GM12878 (cell line): ENCODE measurements around the gene TRUB2. TPM values are rescaled to one million over a fixed set of nuclear protein-coding genes. Genes with fewer than 3 reads are reported as not detected.

ENCODE experiments used
- ATAC-seq: fragments of 200-7000 bp; cut with Tn5 transposase; 3 replicates; pipeline ENCODE4 v1.9.1; 2020; ENCODE audit warnings: mild to moderate bottlenecking, moderate library complexity
- BruUV-seq: library from RNA; stranded (reverse); fragments of 400-500 nt; replicated peaks from 2 replicates; lab custom pipeline; 2021; lab: Mats Ljungman, UMichigan
- CTCF ChIA-PET: fragments of 300-600 bp; sonication (Branson Sonifier 250); formaldehyde crosslinking; extraction: SDS; loops from one replicate; lab custom pipeline; 2021; ENCODE audit warnings: inconsistent platforms; lab: Yijun Ruan, JAX
- POLR2A ChIA-PET: fragments of 350-600 bp; formaldehyde crosslinking; extraction: SDS; loops from one replicate; lab custom pipeline; 2021; ENCODE audit warnings: inconsistent platforms; lab: Charles Lee
- RAD21 ChIA-PET: fragments of 300-600 bp; sonication (Branson Sonifier 250); formaldehyde crosslinking; loops from one replicate; lab custom pipeline; 2023; ENCODE audit warnings: antibody characterized with exemption; ENCODE audit not compliant: unreplicated experiment; lab: Charles Lee
- SMC1A ChIA-PET: fragments of 300-600 bp; sonication (Branson Sonifier 250); formaldehyde crosslinking; loops from one replicate; lab custom pipeline; 2023; ENCODE audit not compliant: unreplicated experiment, uncharacterized antibody; lab: Charles Lee
- DNase-seq: peaks from one replicate; pipeline ENCODE4 v3.0.0-alpha.2; 2011; ENCODE audit warnings: low read depth, low spot score
- FAIRE-seq: peaks from 3 replicates; lab custom pipeline; 2011; peaks lifted over from hg19 to GRCh38; lab: Jason Lieb, UNC
- H2AFZ ChIP-seq: 2 replicates; pipeline ENCODE4 v1.6.0; 2011; ENCODE audit warnings: low read depth, low read length, control low read depth; ENCODE audit not compliant: control insufficient read depth
- H3K27ac ChIP-seq: 2 replicates; pipeline ENCODE4 v1.5.1; 2011; ENCODE audit warnings: control low read depth; ENCODE audit not compliant: control insufficient read depth, insufficient read depth
- H3K27me3 ChIP-seq, 2 experiments: replicated peaks in 1 of 2; 2 replicates each; pipeline versions ENCODE4 v1.6.0 to v1.6.1; 2011; ENCODE audit warnings: low read length in 1 of 2; ENCODE audit not compliant: control insufficient read depth in 2 of 2, insufficient read depth in 2 of 2
- H3K36me3 ChIP-seq, 2 experiments: 2 replicates each; pipeline ENCODE4 v1.5.1; 2011; ENCODE audit warnings: low read length in 1 of 2; ENCODE audit not compliant: control insufficient read depth in 2 of 2, insufficient read depth in 2 of 2
- H3K4me1 ChIP-seq: 2 replicates; pipeline ENCODE4 v1.6.1; 2011; ENCODE audit warnings: mild to moderate bottlenecking, low read length, moderate library complexity, mixed read lengths; ENCODE audit not compliant: control insufficient read depth, insufficient read depth
- H3K4me2 ChIP-seq: 2 replicates; pipeline ENCODE4 v1.6.0; 2011; ENCODE audit warnings: control low read depth; ENCODE audit not compliant: control insufficient read depth, insufficient read depth
- H3K4me3 ChIP-seq: fragments of 200-600 bp; sonication (generic); 2 replicates; pipeline ENCODE4 v1.5.1; 2016
- H3K79me2 ChIP-seq: 2 replicates; pipeline ENCODE4 v1.6.0; 2011; ENCODE audit warnings: low read length; ENCODE audit not compliant: control insufficient read depth, insufficient read depth
- H3K9ac ChIP-seq: 2 replicates; pipeline ENCODE4 v1.8.0; 2011; ENCODE audit warnings: low read length, control low read depth, mixed read lengths; ENCODE audit not compliant: control insufficient read depth, insufficient read depth
- H3K9me3 ChIP-seq: replicated peaks from 3 replicates; pipeline ENCODE4 v1.5.1; 2011; ENCODE audit warnings: mild to moderate bottlenecking, low read length; ENCODE audit not compliant: control insufficient read depth, insufficient read depth
- H4K20me1 ChIP-seq: 2 replicates; pipeline ENCODE4 v1.6.0; 2011; ENCODE audit not compliant: control insufficient read depth, insufficient read depth
- BHLHE40 ChIP-seq, 2 experiments: fragments of 450-650 bp in 1 of 2; IDR thresholded peaks; 2 replicates each; pipeline ENCODE4 v1.6.1; 2011 to 2017; ENCODE audit warnings: low read depth in 2 of 2, borderline replicate concordance in 1 of 2, improper control_type of control experiment in 1 of 2, low read length in 1 of 2, mild to moderate bottlenecking in 1 of 2
- ELK1 ChIP-seq: IDR thresholded peaks from 2 replicates; pipeline ENCODE4 v1.6.1; 2012; ENCODE audit warnings: low read depth, low read length, improper control_type of control experiment
- ETV6 ChIP-seq, 2 experiments: fragments of 450-650 bp in 1 of 2; IDR thresholded peaks in 1 of 2; conservative IDR thresholded peaks in 1 of 2; 2 replicates each; pipeline ENCODE4 v1.6.1; 2014; ENCODE audit warnings: antibody characterized with exemption in 1 of 2, borderline replicate concordance in 1 of 2, low read depth in 1 of 2, mild to moderate bottlenecking in 1 of 2, moderate library complexity in 1 of 2
- EZH2 ChIP-seq: IDR thresholded peaks from 2 replicates; pipeline ENCODE4 v1.6.1; 2012; ENCODE audit warnings: low read depth, mild to moderate bottlenecking, control low read depth, inconsistent platforms, low read length, borderline replicate concordance; ENCODE audit not compliant: control insufficient read depth
- GATAD2B ChIP-seq: fragments of 450-650 bp; conservative IDR thresholded peaks from 2 replicates; pipeline ENCODE4 v1.6.1; 2017; ENCODE audit warnings: low read depth, mild to moderate bottlenecking, moderate library complexity
- IKZF1 ChIP-seq: fragments of 450-650 bp; conservative IDR thresholded peaks from 2 replicates; pipeline ENCODE4 v1.6.1; 2017; ENCODE audit warnings: antibody characterized with exemption, mild to moderate bottlenecking
- IRF3 ChIP-seq: fragments of 450-650 bp; IDR thresholded peaks from 2 replicates; pipeline ENCODE4 v1.6.1; 2014; ENCODE audit warnings: mild to moderate bottlenecking
- NR2F1 ChIP-seq: fragments of 450-650 bp; conservative IDR thresholded peaks from 2 replicates; pipeline ENCODE4 v1.6.1; 2017; ENCODE audit warnings: mild to moderate bottlenecking
- RAD21 ChIP-seq: IDR thresholded peaks from 2 replicates; pipeline ENCODE4 v1.6.1; 2011; ENCODE audit warnings: mild to moderate bottlenecking, low read depth, low read length, moderate library complexity; ENCODE audit not compliant: insufficient read depth
- WRNIP1 ChIP-seq: IDR thresholded peaks from 2 replicates; pipeline ENCODE4 v1.6.1; 2011; ENCODE audit warnings: low read depth, low read length, improper control_type of control experiment, borderline replicate concordance
- ZBTB33 ChIP-seq: fragments of 450-650 bp; IDR thresholded peaks from 2 replicates; pipeline ENCODE4 v1.6.1; 2017; ENCODE audit warnings: mild to moderate bottlenecking
- ZNF274 ChIP-seq: IDR thresholded peaks from one replicate; pipeline ENCODE4 v1.8.0; 2011; ENCODE audit not compliant: insufficient read length, insufficient read depth
- WGBS: methylation state at CpG from one replicate; pipeline ENCODE4 v1.1.6; 2016; ENCODE audit warnings: low lambda C conversion rate; ENCODE audit not compliant: insufficient replicate concordance, insufficient coverage; ENCODE audit errors: missing lambda C conversion rate; 5-methylcytosine and 5-hydroxymethylcytosine counted together
- in situ Hi-C: fragments of 300-500 bp; cut with MboI; formaldehyde crosslinking; loops from 9 replicates; pipeline ENCODE4 v1.14.3; 2018; ENCODE audit warnings: mixed read lengths
- intact Hi-C: fragments of 100-400 bp; cut with micrococcal nuclease; formaldehyde crosslinking; loops from one replicate; pipeline ENCODE4 v1.14.2; 2022; ENCODE audit not compliant: unreplicated experiment
- polyA plus RNA-seq, 11 experiments: library from polyadenylated mRNA; depleted of rRNA in 4 of 11; unstranded in 6 of 11; stranded (reverse) in 5 of 11; fragments of >200 nt; fragmentation: Nextera tagmentation in 4 of 11; fragmentation: Illumina TruSeq in 1 of 11; extraction: Ambion mirVana in 4 of 11; extraction: Trizol in 1 of 11; gene quantifications; 1 replicate in 1 of 11; 2 replicates in 10 of 11; pipeline versions ENCODE4 v1.2.1 to v1.2.3, GENCODE V29; 2011 to 2016; ENCODE audit warnings: inconsistent platforms in 2 of 11, missing spikeins in 2 of 11, low read depth in 1 of 11
- total RNA-seq, 4 experiments: library from RNA; depleted of rRNA in 3 of 4; stranded (reverse); fragments of >200 nt in 3 of 4; fragmentation: Illumina TruSeq in 1 of 4; extraction: Trizol in 1 of 4; gene quantifications; 2 replicates each; pipeline versions ENCODE4 v1.2.1 to v1.2.3, GENCODE V29; 2013 to 2021

Gene TRUB2
- total and polyA plus RNA-seq, 10 of the 15 experiments (the other 5 are each of a cell fraction or from before 2014, with no cell fraction given): 2.8 to 70.5 (median 37.2) TPM

DNA sequence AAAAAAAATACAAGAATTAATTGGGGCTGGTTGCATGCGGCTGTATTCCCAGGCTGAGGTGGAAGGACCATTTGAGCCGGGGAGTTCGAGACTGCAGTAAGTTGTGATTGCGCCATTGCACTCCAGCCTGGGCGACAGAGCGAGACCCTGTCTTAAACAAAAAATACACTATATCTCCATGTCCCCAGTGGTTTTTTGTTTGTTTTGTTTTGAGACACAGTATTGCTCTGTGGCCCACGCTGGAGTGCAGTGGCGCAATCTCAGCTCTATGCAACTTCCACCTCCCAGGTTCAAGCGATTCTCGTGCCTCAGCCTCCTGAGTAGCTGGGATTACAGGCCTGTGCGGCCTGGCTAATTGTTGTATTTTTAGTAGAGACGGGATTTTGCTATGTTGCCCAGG, 1.5 kb upstream of the TRUB2 start:
- SMC1A ChIA-PET: no interaction called here
- peaks cover 29% of the 10 kb centered on the region for H3K79me2 ChIP-seq
- H3K27me3 ChIP-seq: no peaks in the 10 kb centered on the region
- H3K27ac ChIP-seq: no peak overlapping the region
- DNase-seq (no peak), FAIRE-seq (no peak), ATAC-seq (no peak)
- intact Hi-C loops: no loop called here
- no peaks in the 10 kb centered on the region for H4K20me1 ChIP-seq
- TF ChIP-seq ZNF274: no peak
- no peak for TF ChIP-seq ZBTB33
- H3K4me1 ChIP-seq: peaks cover 6% of the 10 kb centered on the region
- no TSS peak for BruUV-seq
- H3K9me3 ChIP-seq: no peaks in the 10 kb centered on the region
- no peak overlapping the region for H2AFZ ChIP-seq
- H3K9ac ChIP-seq: peak overlapping the region; percentile 65
- CTCF ChIA-PET: interaction anchor here (1.3 to 2.4 kb wide), 3 partner anchors 9 to 18 kb away, joined by 3 to 8 read pairs (median 3); no protein-coding TSS in a partner anchor
- RAD21 ChIA-PET: interaction anchor here (0.6 kb wide), 1 partner anchor 651 kb away, joined by 3 read pairs; no protein-coding TSS in a partner anchor
- H3K4me3 ChIP-seq: peak overlapping the region; percentile 96
- H3K36me3 ChIP-seq: peaks cover 1 to 8% of the 10 kb centered on the region in 2 experiments
- POLR2A ChIA-PET: no interaction called here
- in situ Hi-C loops: no loop called here
- peak overlapping the region; percentile 72 for H3K4me2 ChIP-seq
- WGBS: 51% methylated on average over 12 of the region's 12 CpGs

GRCh38 chr9:128323212-128323730, 1.0 kb upstream of the TRUB2 start:
- RAD21 ChIA-PET: no interaction called here
- Histone ChIP-seq H3K4me1 (peaks cover 6% of the 10 kb centered on the region), H3K27me3 (no peaks in the 10 kb centered on the region), H3K9ac (peak overlapping the region; percentile 65), H3K4me3 (peak overlapping the region; percentile 96), H2AFZ (peak overlapping the region; percentile 95), H3K27ac (peak overlapping the region; percentile 45), H3K36me3 (peaks cover 1 to 8% of the 10 kb centered on the region in 2 experiments), H3K4me2 (peak overlapping the region; percentile 72), H3K79me2 (peaks cover 29% of the 10 kb centered on the region), H4K20me1 (no peaks in the 10 kb centered on the region), H3K9me3 (no peaks in the 10 kb centered on the region)
- CTCF ChIA-PET: interaction anchor here (1.3 to 2.6 kb wide), 4 partner anchors 8 to 39 kb away, joined by 3 to 8 read pairs (median 4); no protein-coding TSS in a partner anchor
- intact Hi-C loops: no loop called here
- SMC1A ChIA-PET: no interaction called here
- in situ Hi-C loops: no loop called here
- ATAC-seq: peak; percentile 6
- BruUV-seq: TSS peak; percentile 76
- WGBS: 15% methylated on average over 16 of the region's 16 CpGs
- FAIRE-seq: no peak
- DNase-seq: no peak
- POLR2A ChIA-PET: interaction anchor here (0.6 kb wide), 1 partner anchor 54 kb away, joined by 4 read pairs; no protein-coding TSS in a partner anchor
- TF ChIP-seq EZH2: no peak
- no peak for TF ChIP-seq WRNIP1
- TF ChIP-seq GATAD2B: no peak
- TF ChIP-seq ELK1: no peak
- TF ChIP-seq IKZF1: no peak
- no peak for TF ChIP-seq RAD21
- no peak for TF ChIP-seq ETV6 (conservative IDR thresholded peaks at IDR 0.05 in 1 of 2, IDR thresholded peaks at IDR 0.05 in 1 of 2; ENCODE audit: borderline replicate concordance in 1 of 2, low read depth in 1 of 2)
- no peak for TF ChIP-seq ZNF274
- no peak for TF ChIP-seq IRF3
- no peak for TF ChIP-seq BHLHE40 (IDR thresholded peaks at IDR 0.05; ENCODE audit: borderline replicate concordance in 1 of 2, low read depth in 2 of 2, low read length in 1 of 2)
- TF ChIP-seq NR2F1: no peak
